Activated CD4-positive, alpha-beta memory T cell treated with anti-CD3 and anti-CD28 coated beads, Interleukin-2, amount 10 ng/mL, durations not matched to agents 7 days and 5 days (primary cell): ENCODE measurements around the gene SFTPB. TPM values are rescaled to one million over a fixed set of nuclear protein-coding genes. Genes with fewer than 3 reads are reported as not detected.

Experiments
- CTCF ChIA-PET: fragments of 350-600 bp; sonication (Branson Sonifier 250); formaldehyde crosslinking; loops from one replicate; lab custom pipeline; 2021; ENCODE audit warnings: antibody characterized with exemption, inconsistent platforms; lab: Charles Lee
- POLR2A ChIA-PET: fragments of 350-600 bp; sonication (Branson Sonifier 250); formaldehyde crosslinking; loops from one replicate; lab custom pipeline; 2021; ENCODE audit warnings: antibody characterized with exemption; lab: Charles Lee
- DNase-seq: peaks from one replicate; pipeline ENCODE4 v3.0.0-alpha.2; 2020
- H3K27ac Mint-ChIP-seq: one replicate; pipeline ENCODE4 v1.8.0; 2021; ENCODE audit warnings: mild to moderate bottlenecking, mixed read lengths
- H3K27me3 Mint-ChIP-seq: one replicate; pipeline ENCODE4 v1.8.0; 2021; ENCODE audit warnings: mixed read lengths
- H3K36me3 Mint-ChIP-seq: one replicate; pipeline ENCODE4 v1.8.0; 2021; ENCODE audit warnings: low read depth, mixed read lengths
- H3K4me1 Mint-ChIP-seq: one replicate; pipeline ENCODE4 v1.8.0; 2021; ENCODE audit warnings: mixed read lengths
- H3K4me3 Mint-ChIP-seq: one replicate; pipeline ENCODE4 v1.8.0; 2021; ENCODE audit warnings: mild to moderate bottlenecking, mixed read lengths
- H3K9me3 Mint-ChIP-seq: one replicate; pipeline ENCODE4 v1.8.0; 2021; ENCODE audit warnings: mixed read lengths
- total RNA-seq, 2 experiments: library from RNA; stranded (reverse); gene quantifications; one replicate each; pipeline ENCODE4 v1.2.3, GENCODE V29; 2021

SFTPB gene
- total RNA-seq, 2 experiments from 2014 or later = not detected

DNA sequence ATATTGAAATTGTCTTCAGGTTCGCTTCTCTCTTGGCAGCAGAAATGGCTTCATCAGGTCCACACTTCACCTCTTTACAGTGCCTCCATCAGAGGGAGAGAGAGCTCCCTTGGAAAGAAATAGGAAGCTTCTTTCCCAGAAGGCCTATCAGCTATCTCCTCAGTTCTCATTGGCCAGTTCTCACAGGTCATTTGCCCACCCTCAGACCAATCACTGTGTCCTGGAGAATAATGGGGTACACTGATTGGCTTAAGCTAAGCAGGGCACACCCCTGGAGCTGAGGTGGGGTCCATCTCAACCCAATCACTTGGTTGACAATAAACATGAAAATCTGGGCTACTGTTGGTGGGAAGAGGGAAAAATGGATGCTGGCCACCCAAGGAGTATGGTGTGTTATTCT lies 31.3 kb upstream of the SFTPB start:
- no peaks in the 10 kb centered on the region for H3K9me3 Mint-ChIP-seq
- H3K27me3 Mint-ChIP-seq = no peaks in the 10 kb centered on the region
- POLR2A ChIA-PET = interaction anchor here (0.5 to 3.0 kb wide), 3 partner anchors 8 to 451 kb away, joined by 3 to 14 read pairs (median 9); no protein-coding TSS in a partner anchor
- peaks cover 59% of the 10 kb centered on the region for H3K4me1 Mint-ChIP-seq
- H3K36me3 Mint-ChIP-seq = peaks cover 13% of the 10 kb centered on the region
- CTCF ChIA-PET = interaction anchor here (1.1 to 3.6 kb wide), 2 partner anchors 7 to 62 kb away, joined by 3 to 21 read pairs; no protein-coding TSS in a partner anchor
- DNase-seq = no peak
- no peak overlapping the region for H3K4me3 Mint-ChIP-seq
- H3K27ac Mint-ChIP-seq = no peak overlapping the region

DNA sequence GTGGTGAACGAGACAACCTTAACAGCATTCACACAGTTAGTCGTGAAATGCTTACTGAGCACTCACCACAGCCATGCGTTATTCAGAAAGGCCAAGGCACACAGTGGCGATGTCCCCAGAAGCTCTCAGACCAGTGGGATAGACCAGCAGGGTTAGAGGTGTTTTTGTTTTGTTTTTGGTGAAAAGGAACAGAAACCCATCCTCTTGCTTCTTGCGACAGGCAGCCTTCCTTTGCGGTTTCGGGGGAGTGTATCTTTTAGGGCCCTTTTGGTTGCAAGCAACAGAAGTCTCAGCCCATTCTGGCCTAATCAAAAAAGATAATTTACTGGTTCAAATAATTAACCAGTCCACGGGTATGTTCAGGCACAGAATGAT lies 30.9 kb upstream of the SFTPB start:
- H3K9me3 Mint-ChIP-seq = no peaks in the 10 kb centered on the region
- no peaks in the 10 kb centered on the region for H3K27me3 Mint-ChIP-seq
- POLR2A ChIA-PET = interaction anchor here (0.5 to 3.0 kb wide), 4 partner anchors 9 to 452 kb away, joined by 3 to 14 read pairs (median 6); no protein-coding TSS in a partner anchor
- no peak overlapping the region for H3K4me3 Mint-ChIP-seq
- H3K27ac Mint-ChIP-seq = no peak overlapping the region
- CTCF ChIA-PET = interaction anchor here (1.1 to 3.6 kb wide), 2 partner anchors 8 to 62 kb away, joined by 3 to 21 read pairs; no protein-coding TSS in a partner anchor
- peaks cover 11% of the 10 kb centered on the region for H3K36me3 Mint-ChIP-seq
- DNase-seq = no peak
- H3K4me1 Mint-ChIP-seq = peaks cover 57% of the 10 kb centered on the region

DNA sequence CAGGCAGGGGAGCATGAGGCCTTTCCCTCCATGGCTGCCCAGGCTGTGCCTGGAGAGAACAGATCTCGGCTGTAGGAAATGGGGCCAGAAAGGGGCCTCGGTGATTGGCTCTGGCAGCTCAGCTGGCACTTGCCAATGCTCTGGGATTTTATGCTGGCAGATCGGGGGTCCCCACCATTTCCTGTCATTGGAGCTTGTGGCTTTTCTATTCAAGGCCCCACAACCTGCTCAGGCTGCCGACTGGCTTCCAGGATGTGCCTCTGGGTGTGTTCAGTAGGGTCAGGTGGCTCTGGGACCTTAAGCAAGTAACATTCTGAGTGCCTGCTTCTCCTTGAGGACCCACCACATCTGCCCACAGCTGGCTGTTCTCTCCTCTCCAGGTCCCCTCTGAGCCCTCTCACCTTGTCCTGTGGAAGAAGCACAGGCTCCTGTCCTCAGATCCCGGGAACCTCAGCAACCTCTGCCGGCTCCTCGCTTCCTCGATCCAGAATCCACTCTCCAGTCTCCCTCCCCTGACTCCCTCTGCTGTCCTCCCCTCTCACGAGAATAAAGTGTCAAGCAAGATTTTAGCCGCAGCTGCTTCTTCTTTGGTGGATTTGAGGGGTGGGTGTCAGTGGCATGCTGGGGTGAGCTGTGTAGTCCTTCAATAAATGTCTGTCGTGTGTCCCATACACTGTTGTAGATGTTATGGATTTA lies 30.3 kb upstream of the SFTPB start:
- H3K27ac Mint-ChIP-seq = peak overlapping the region; percentile 64
- peak overlapping the region; percentile 21 for H3K4me3 Mint-ChIP-seq
- H3K4me1 Mint-ChIP-seq = peaks cover 57% of the 10 kb centered on the region
- H3K36me3 Mint-ChIP-seq = peaks cover 7% of the 10 kb centered on the region
- ChIA-PET POLR2A (interaction anchor here (0.5 to 3.0 kb wide), 6 partner anchors 9 to 94 kb away, joined by 3 to 14 read pairs (median 4); no protein-coding TSS in a partner anchor), CTCF (interaction anchor here (1.0 to 3.6 kb wide), 5 partner anchors 8 to 61 kb away, joined by 3 to 21 read pairs (median 4); no protein-coding TSS in a partner anchor)
- no peaks in the 10 kb centered on the region for H3K9me3 Mint-ChIP-seq
- DNase-seq = no peak
- H3K27me3 Mint-ChIP-seq = no peaks in the 10 kb centered on the region

DNA sequence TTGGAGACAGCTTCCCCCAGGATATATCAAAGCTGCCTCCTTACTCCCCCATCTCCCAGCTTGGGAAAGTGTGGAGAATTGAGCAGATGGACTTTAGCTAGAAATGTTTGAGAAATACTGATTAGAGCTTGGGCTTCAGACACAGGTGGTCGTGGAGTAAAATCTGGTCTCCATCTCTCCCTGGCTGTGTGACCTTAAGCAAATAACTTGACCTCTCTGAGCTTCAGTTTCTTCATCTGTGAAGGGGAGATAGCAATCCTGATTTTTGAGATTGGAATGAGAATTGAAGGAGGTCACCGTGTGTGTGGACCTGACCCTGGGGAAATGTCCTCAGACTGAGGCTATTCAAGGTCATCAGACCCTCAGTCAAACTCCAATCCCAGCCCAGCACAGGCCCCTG lies 29.7 kb upstream of the SFTPB start:
- CTCF ChIA-PET = interaction anchor here (1.0 to 3.6 kb wide), 5 partner anchors 9 to 60 kb away, joined by 3 to 21 read pairs (median 4); no protein-coding TSS in a partner anchor
- DNase-seq = peak; percentile 5
- H3K27me3 Mint-ChIP-seq = no peaks in the 10 kb centered on the region
- H3K4me1 Mint-ChIP-seq = peaks cover 54% of the 10 kb centered on the region
- H3K4me3 Mint-ChIP-seq = no peak overlapping the region
- H3K9me3 Mint-ChIP-seq = no peaks in the 10 kb centered on the region
- H3K27ac Mint-ChIP-seq = peak overlapping the region; percentile 64
- POLR2A ChIA-PET = interaction anchor here (1.0 to 3.0 kb wide), 4 partner anchors 10 to 94 kb away, joined by 3 to 14 read pairs (median 6); no protein-coding TSS in a partner anchor
- H3K36me3 Mint-ChIP-seq = peaks cover 3% of the 10 kb centered on the region

DNA sequence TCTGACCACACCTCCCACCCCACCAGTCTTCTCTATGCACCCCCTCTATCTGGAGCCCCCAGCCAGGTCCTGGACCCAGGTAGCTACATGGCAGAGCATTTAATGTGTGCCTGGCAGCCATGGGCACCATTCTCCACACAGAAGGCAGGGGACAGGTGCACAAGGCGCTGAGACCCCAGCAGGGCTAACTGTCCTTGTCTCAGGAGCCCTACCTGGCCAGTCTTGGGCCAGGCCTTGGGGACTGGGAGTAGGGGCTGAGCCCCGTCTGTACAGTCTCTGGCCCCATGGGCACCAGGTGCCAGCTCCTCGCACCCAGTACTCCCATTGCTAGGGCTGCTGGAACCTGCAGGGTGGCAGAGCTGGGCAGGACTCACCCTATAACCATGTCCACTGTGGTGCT lies 29.1 kb upstream of the SFTPB start:
- Mint-ChIP-seq H3K9me3 (no peaks in the 10 kb centered on the region), H3K4me1 (peaks cover 48% of the 10 kb centered on the region), H3K4me3 (peak overlapping the region; percentile 31), H3K36me3 (peaks cover 3% of the 10 kb centered on the region), H3K27ac (peak overlapping the region; percentile 64), H3K27me3 (no peaks in the 10 kb centered on the region)
- DNase-seq = peak; percentile 12
- CTCF ChIA-PET = interaction anchor here (1.0 to 3.6 kb wide), 5 partner anchors 10 to 60 kb away, joined by 3 to 21 read pairs (median 4); no protein-coding TSS in a partner anchor
- POLR2A ChIA-PET = interaction anchor here (0.7 to 3.0 kb wide), 5 partner anchors 11 to 127 kb away, joined by 3 to 14 read pairs (median 3); no protein-coding TSS in a partner anchor

DNA sequence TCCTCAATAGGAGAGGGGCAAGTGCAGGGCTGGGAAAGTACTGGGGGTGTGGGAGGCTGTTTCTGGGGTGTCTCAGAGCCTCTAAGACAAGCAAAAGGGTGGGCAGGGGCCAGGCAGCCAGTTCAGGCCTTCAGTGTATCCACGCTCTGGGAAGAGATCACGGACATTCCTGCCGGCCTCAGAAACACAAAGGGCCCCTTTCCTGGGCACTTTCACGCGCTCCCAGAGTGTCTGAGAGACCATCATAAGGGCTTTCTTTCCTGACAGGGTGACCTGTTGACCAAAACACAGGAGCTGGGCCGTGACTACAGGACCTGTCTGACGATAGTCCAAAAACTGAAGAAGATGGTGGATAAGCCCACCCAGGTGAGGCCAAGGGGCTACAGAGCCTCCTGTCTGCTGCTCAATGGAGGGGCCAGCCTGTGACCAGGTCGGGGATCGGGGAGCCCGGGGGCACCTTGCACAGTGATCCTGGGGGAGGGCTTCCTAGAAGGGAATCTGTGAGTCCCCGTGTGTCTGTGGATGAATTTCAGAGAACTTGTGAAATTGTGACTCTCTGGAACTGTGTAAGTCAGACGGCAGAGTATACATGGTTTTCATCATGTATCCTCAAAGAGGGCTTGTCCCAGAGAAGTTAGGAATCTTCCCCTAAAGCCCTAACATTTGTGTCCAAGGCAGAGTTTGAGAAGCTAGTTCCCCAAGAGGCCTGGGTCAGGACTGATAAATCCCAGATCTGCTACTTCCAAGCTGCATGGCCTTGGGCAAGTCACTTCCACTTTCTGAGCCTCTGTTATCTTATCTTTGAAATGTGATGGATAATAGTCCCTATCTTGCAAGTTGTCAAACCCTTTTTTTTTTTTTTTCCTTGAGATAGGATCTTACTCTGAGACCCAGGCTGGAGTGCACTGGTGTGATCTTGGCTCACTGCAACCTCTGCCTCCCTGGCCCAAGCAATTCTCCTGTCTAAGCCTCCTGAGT lies 28.0 kb upstream of the SFTPB start:
- peak; percentile 18 for DNase-seq
- Mint-ChIP-seq H3K27me3 (no peaks in the 10 kb centered on the region), H3K4me3 (peak overlapping the region; percentile 31), H3K36me3 (peaks cover 3% of the 10 kb centered on the region), H3K27ac (peak overlapping the region; percentile 38), H3K4me1 (peaks cover 44% of the 10 kb centered on the region), H3K9me3 (no peaks in the 10 kb centered on the region)
- ChIA-PET CTCF (interaction anchor here (0.6 to 3.6 kb wide), 5 partner anchors 11 to 33 kb away, joined by 3 to 21 read pairs (median 6); no protein-coding TSS in a partner anchor), POLR2A (interaction anchor here (0.7 to 3.0 kb wide), 5 partner anchors 12 to 128 kb away, joined by 3 to 9 read pairs (median 4); no protein-coding TSS in a partner anchor)

DNA sequence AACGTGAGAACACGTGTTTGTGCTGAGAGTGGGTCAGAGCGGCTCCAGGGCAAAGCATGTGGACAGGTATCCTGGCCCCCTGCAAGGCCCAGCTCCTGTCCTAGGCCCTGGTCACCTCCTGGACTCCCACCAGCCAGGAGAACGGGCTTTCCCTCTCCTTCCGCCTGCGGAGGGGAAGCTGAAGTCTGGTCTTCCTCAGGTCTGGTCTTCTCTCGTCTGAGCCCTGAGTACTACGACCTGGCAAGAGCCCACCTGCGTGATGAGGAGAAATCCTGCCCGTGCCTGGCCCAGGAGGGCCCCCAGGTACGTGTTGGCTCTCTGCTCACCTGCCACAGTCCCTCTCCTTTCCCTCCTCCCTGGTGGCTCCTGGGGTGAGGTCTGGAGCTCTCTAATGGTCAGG lies 27.1 kb upstream of the SFTPB start:
- peak overlapping the region; percentile 31 for H3K4me3 Mint-ChIP-seq
- H3K9me3 Mint-ChIP-seq = no peaks in the 10 kb centered on the region
- H3K27me3 Mint-ChIP-seq = peaks cover 3% of the 10 kb centered on the region
- peak overlapping the region; percentile 70 for H3K27ac Mint-ChIP-seq
- ChIA-PET POLR2A (interaction anchor here (1.3 to 1.8 kb wide), 3 partner anchors 11 to 14 kb away, joined by 4 to 8 read pairs (median 7); no protein-coding TSS in a partner anchor), CTCF (interaction anchor here (0.6 kb wide), 1 partner anchor 15 kb away, joined by 6 read pairs; no protein-coding TSS in a partner anchor)
- DNase-seq = peak; percentile 13
- peaks cover 7% of the 10 kb centered on the region for H3K36me3 Mint-ChIP-seq
- peaks cover 44% of the 10 kb centered on the region for H3K4me1 Mint-ChIP-seq

DNA sequence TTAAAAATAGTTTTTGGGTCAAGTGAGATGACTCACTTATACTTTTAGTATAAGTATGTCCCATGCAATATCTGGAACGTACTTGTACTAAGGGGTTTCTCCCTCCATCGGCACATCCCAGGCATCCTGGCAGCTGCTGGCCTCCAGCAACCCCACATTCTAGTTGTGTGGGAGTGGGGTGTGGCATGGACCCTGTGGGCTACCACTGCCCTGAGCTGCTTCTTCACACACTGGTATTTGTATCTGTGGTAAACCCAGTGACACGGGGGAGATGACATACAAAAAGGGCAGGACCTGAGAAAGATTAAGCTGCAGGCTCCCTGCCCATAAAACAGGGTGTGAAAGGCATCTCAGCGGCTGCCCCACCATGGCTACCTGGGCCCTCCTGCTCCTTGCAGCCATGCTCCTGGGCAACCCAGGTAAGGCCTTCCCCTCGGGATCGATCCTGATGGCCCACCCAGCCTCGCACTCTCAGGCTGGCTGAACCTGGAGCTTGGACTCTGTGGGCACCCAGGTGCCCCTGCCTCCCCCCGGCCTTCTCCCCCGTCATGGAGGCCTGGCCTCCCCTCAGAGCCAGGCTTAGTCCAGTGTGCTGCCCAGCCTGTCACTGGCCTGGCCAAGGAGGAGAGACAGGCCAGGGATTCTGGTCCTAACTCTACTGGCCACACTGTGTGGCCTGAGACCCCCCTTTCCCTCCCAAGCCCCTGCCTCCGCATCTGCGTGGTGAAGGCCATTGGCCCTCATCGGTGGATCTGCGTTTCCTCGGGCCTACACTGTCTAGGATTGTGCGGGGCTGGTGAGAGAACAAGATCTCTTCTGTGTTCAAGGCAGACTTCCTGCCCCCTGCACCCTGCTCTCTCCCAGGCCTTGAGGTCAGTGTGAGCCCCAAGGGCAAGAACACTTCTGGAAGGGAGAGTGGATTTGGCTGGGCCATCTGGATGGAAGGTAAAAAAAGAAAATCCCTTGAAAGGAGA lies 26.3 kb upstream of the SFTPB start, which contains the start of gene GNLY:
Gene GNLY, plus strand, starts transcription at position 307 of the 974 bp plus-strand sequence. Its CDS starts 61 bp downstream, at position 368.
- peak; percentile 30 for DNase-seq
- peak within 1 kb of the TSS; percentile 53 for H3K4me3 Mint-ChIP-seq
- peaks cover 4% of the 10 kb centered on the region for H3K27me3 Mint-ChIP-seq
- ChIA-PET POLR2A (interaction anchor here (0.9 to 1.8 kb wide), 3 partner anchors 10 to 15 kb away, joined by 3 to 8 read pairs (median 4); no protein-coding TSS in a partner anchor), CTCF (interaction anchor here (1.5 to 3.5 kb wide), 2 partner anchors 10 to 13 kb away, joined by 7 to 14 read pairs; no protein-coding TSS in a partner anchor)
- H3K4me1 Mint-ChIP-seq = peaks cover 42% of the 10 kb centered on the region
- H3K27ac Mint-ChIP-seq = peak within 1 kb of the TSS; percentile 70
- peaks cover 7% of the 10 kb centered on the region for H3K36me3 Mint-ChIP-seq
- H3K9me3 Mint-ChIP-seq = no peaks in the 10 kb centered on the region

DNA sequence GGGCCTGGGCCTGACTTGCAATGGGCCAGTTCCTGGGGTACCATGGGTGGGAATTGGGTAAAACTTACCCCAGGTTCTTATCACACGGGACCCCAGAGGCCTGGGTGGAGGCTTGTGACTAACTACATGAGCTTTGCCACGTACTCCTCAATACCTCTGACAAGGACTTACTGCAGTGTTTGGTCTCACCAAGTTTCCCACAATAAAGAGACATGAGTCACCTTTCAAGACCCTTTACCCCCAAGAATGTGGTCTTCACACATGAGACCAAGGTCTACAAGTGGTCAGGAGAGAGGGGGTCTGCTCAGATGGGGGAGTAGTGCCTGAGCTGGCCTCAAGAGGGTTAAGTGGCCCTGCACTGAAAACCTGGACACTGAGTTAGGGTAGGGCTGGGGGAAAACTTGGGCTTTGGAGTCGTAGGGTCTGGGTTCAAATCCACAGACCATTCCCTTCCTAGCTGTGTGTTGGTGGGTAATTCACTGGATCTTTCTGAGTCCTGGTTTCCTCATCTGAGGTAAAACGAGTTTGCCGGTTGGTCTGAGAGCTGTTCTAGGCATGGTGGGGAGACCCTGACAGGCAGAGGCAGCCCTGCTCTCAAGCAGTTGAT lies 24.1 kb upstream of the SFTPB start:
- Mint-ChIP-seq H3K4me1 (peaks cover 20% of the 10 kb centered on the region), H3K36me3 (peaks cover 6% of the 10 kb centered on the region), H3K9me3 (no peaks in the 10 kb centered on the region), H3K27me3 (peaks cover 14% of the 10 kb centered on the region), H3K27ac (no peak overlapping the region), H3K4me3 (no peak overlapping the region)
- ChIA-PET POLR2A (interaction anchor here (0.8 to 1.5 kb wide), 2 partner anchors 12 to 153 kb away, joined by 3 to 4 read pairs; partner anchors contain the start of gene MAT2A), CTCF (interaction anchor here (1.0 to 3.5 kb wide), 3 partner anchors 10 to 55 kb away, joined by 3 to 14 read pairs (median 3); no protein-coding TSS in a partner anchor)
- peak; percentile 12 for DNase-seq

DNA sequence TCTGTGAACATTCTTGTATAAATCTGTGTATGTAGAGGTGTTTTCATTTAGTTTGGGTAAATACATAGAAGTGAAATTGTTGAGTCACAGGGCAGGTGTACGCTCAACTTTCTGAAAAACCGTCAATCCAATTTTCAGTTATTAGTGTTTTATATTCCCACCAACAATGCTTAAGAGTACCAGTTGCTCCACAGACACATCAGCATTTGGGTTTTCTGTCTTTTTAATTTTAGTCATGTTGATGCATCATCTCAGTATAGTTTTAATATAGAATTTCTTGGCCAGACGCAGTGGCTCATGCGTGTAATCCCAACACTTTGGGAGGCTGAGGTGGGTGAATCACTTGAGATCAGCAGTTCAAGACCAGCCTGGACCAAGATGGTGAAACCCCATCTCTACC lies 22.9 kb upstream of the SFTPB start:
- POLR2A ChIA-PET = no interaction called here
- peaks cover 8% of the 10 kb centered on the region for H3K36me3 Mint-ChIP-seq
- H3K4me1 Mint-ChIP-seq = peaks cover 18% of the 10 kb centered on the region
- CTCF ChIA-PET = interaction anchor here (1.0 kb wide), 1 partner anchor 9 kb away, joined by 3 read pairs; no protein-coding TSS in a partner anchor
- DNase-seq = no peak
- no peak overlapping the region for H3K4me3 Mint-ChIP-seq
- H3K27ac Mint-ChIP-seq = no peak overlapping the region
- H3K9me3 Mint-ChIP-seq = no peaks in the 10 kb centered on the region
- peaks cover 23% of the 10 kb centered on the region for H3K27me3 Mint-ChIP-seq
